ENCODE measurements around the gene LRRC26. TPM values are rescaled to one million over a fixed set of nuclear protein-coding genes. Genes with fewer than 3 reads are reported as not detected.
A peak's percentile ranks its signal among the peaks of the same experiment; 100 is the strongest.

The LRRC26 gene
- total and polyA plus RNA-seq, 2 of the 13 experiments (the other 11 are each of a cell fraction or from before 2014, with no cell fraction given): not detected

- no peak for TF ChIP-seq AKNA (CRISPR knock-in tag; IDR thresholded peaks at IDR 0.05; ENCODE audit: borderline replicate concordance)
- peak; percentile 96 for TF ChIP-seq FOSL2 (CRISPR knock-in tag; IDR thresholded peaks at IDR 0.05)
- TF ChIP-seq MEIS2 (CRISPR knock-in tag; IDR thresholded peaks at IDR 0.05): peak; percentile 57; the same call in 1 of the 2 replicates
- peak; percentile 63; the same call in 1 of the 2 replicates for TF ChIP-seq ZNF609 (CRISPR knock-in tag; IDR thresholded peaks at IDR 0.05; ENCODE audit: borderline replicate concordance)
- no peak for TF ChIP-seq GMEB1 (CRISPR knock-in tag; IDR thresholded peaks at IDR 0.05; ENCODE audit: borderline replicate concordance)
- TF ChIP-seq POLR2AphosphoS5 (IDR thresholded peaks at IDR 0.05; ENCODE audit: low read depth, low read length): peak; percentile 55
- TF ChIP-seq GPBP1L1 (CRISPR knock-in tag; IDR thresholded peaks at IDR 0.05): no peak
- peak; percentile 19 for TF ChIP-seq ASH2L (IDR thresholded peaks at IDR 0.05; ENCODE audit: insufficient read length, low read depth, low read length)
- TF ChIP-seq MYPOP (CRISPR knock-in tag; IDR thresholded peaks at IDR 0.05): peak; percentile 58; the same call in 1 of the 2 replicates
- TF ChIP-seq ELF3 (CRISPR knock-in tag; IDR thresholded peaks at IDR 0.05): peak; percentile 61
- 0 out of 4 replicates have a peak, but pooled peaks of 1 of the 2 experiments have one; percentile 23 for TF ChIP-seq EP300 (IDR thresholded peaks at IDR 0.05; ENCODE audit: low read depth in 2 of 2, low read length in 2 of 2)
- peak; percentile 45; the same call in 1 of the 2 replicates for TF ChIP-seq EP300 (CRISPR knock-in tag; IDR thresholded peaks at IDR 0.05; ENCODE audit: borderline replicate concordance)
- TF ChIP-seq ZNF143 (CRISPR knock-in tag; IDR thresholded peaks at IDR 0.05): 0 out of 2 replicates have a peak, but pooled peaks have one; percentile 47
- no peak for TF ChIP-seq ZBTB38 (CRISPR knock-in tag; IDR thresholded peaks at IDR 0.05)
Observed at GRCh38 chr9:137218754-137219271, 49.0 kb upstream of the LRRC26 start (continued).

Measured in HepG2 (cell line).